Measurements from ENCODE around the gene GPR61. TPM values are rescaled to one million over a fixed set of nuclear protein-coding genes. Genes with fewer than 3 reads are reported as not detected.

GPR61 gene
- total RNA-seq, 1 experiment from 2014 or later, result 0.07 TPM

- Histone ChIP-seq H3K36me3 (ENCODE audit: low read depth, low read length) (no peaks in the 10 kb centered on the region), H3K4me2 (ENCODE audit: low read length) (no peak overlapping the region), H2AFZ (ENCODE audit: low read length) (no peak overlapping the region), H3K27ac (ENCODE audit: low read length) (no peak overlapping the region), H4K20me1 (ENCODE audit: low read length) (no peaks in the 10 kb centered on the region), H3K4me3 (ENCODE audit: low read length) (no peak overlapping the region), H3F3A (ENCODE audit: low read length, unreplicated experiment) (no peaks in the 10 kb centered on the region), H3K9ac (ENCODE audit: low read length) (no peak overlapping the region), H3K79me2 (ENCODE audit: low read length) (peaks cover 16% of the 10 kb centered on the region), H3K9me3 (ENCODE audit: low read length) (no peaks in the 10 kb centered on the region), H3K9me2 (replicated peaks; ENCODE audit: low read length) (no peaks in the 10 kb centered on the region), H3K27me3 (ENCODE audit: low read length) (no peaks in the 10 kb centered on the region), H3K4me1 (ENCODE audit: insufficient read depth, low read length) (peaks cover 17% of the 10 kb centered on the region)
- CTCF ChIA-PET, result no interaction called here
- BruUV-seq (replicated peaks), result no TSS peak
- intact Hi-C loops (cut with micrococcal nuclease), result no loop called here
- POLR2A ChIA-PET (ENCODE audit: unreplicated experiment), result no interaction called here
- ATAC-seq (no peak), DNase-seq (no peak)
- TF ChIP-seq EZH2 (IDR thresholded peaks at IDR 0.05; ENCODE audit: low read length, unreplicated experiment), result no peak
- TF ChIP-seq EZH2phosphoT487 (IDR thresholded peaks at IDR 0.05; ENCODE audit: borderline replicate concordance, low read length), result no peak
- no peak for TF ChIP-seq CTCF (conservative IDR thresholded peaks at IDR 0.05; ENCODE audit: low read depth, low read length)
These were observed 3.8 kb downstream of the GPR61 start for GRCh38 chr1:109543283-109543987.

GRCh38 chr1:109543988-109544735 lies 4.5 kb downstream of the GPR61 start:
- CTCF ChIA-PET, result no interaction called here
- Histone ChIP-seq H3K79me2 (ENCODE audit: low read length) (peaks cover 24% of the 10 kb centered on the region), H3K27ac (ENCODE audit: low read length) (no peak overlapping the region), H3K4me2 (ENCODE audit: low read length) (no peak overlapping the region), H3F3A (ENCODE audit: low read length, unreplicated experiment) (no peaks in the 10 kb centered on the region), H3K4me1 (ENCODE audit: insufficient read depth, low read length) (peaks cover 17% of the 10 kb centered on the region), H3K9me3 (ENCODE audit: low read length) (no peaks in the 10 kb centered on the region), H3K9me2 (replicated peaks; ENCODE audit: low read length) (no peaks in the 10 kb centered on the region), H4K20me1 (ENCODE audit: low read length) (peaks cover 2% of the 10 kb centered on the region), H3K27me3 (ENCODE audit: low read length) (no peaks in the 10 kb centered on the region), H3K36me3 (ENCODE audit: low read depth, low read length) (no peaks in the 10 kb centered on the region), H2AFZ (ENCODE audit: low read length) (no peak overlapping the region), H3K4me3 (ENCODE audit: low read length) (no peak overlapping the region), H3K9ac (ENCODE audit: low read length) (no peak overlapping the region)
- DNase-seq (no peak), ATAC-seq (no peak)
- intact Hi-C loops (cut with micrococcal nuclease), result no loop called here
- TF ChIP-seq EZH2 (IDR thresholded peaks at IDR 0.05; ENCODE audit: low read length, unreplicated experiment), result no peak
- no peak for TF ChIP-seq CTCF (conservative IDR thresholded peaks at IDR 0.05; ENCODE audit: low read depth, low read length)
- TF ChIP-seq EZH2phosphoT487 (IDR thresholded peaks at IDR 0.05; ENCODE audit: borderline replicate concordance, low read length), result no peak
- no TSS peak for BruUV-seq (replicated peaks)
- POLR2A ChIA-PET (ENCODE audit: unreplicated experiment), result no interaction called here

All from PC-3 (cell line).